HEK293T (cell line): Measurements from ENCODE around the gene LIN52.

ENCODE experiments used
- ARNT ChIP-seq: fragments of 450-650 bp; IDR thresholded peaks from 2 replicates; pipeline ENCODE4 v1.6.1; 2017; ENCODE audit warnings: mild to moderate bottlenecking
- CTBP1 ChIP-seq: fragments of 450-650 bp; IDR thresholded peaks from 2 replicates; pipeline ENCODE4 v1.6.1; 2016; ENCODE audit warnings: borderline replicate concordance
- ELF4 ChIP-seq: fragments of 450-650 bp; IDR thresholded peaks from 2 replicates; pipeline ENCODE4 v1.6.1; 2017; ENCODE audit warnings: antibody characterized with exemption
- FOXA1 ChIP-seq: fragments of 450-650 bp; IDR thresholded peaks from 2 replicates; pipeline ENCODE4 v1.6.1; 2016; ENCODE audit warnings: mild to moderate bottlenecking
- FOXM1 ChIP-seq: fragments of 450-650 bp; IDR thresholded peaks from 2 replicates; pipeline ENCODE4 v1.6.1; 2017; ENCODE audit warnings: mild to moderate bottlenecking, borderline replicate concordance
- L3MBTL2 ChIP-seq: fragments of 450-650 bp; conservative IDR thresholded peaks from 2 replicates; pipeline ENCODE4 v1.6.1; 2016; ENCODE audit warnings: mild to moderate bottlenecking
- SP1 ChIP-seq: fragments of 450-650 bp; IDR thresholded peaks from 2 replicates; pipeline ENCODE4 v1.6.1; 2017
- SUZ12 ChIP-seq: fragments of 450-650 bp; IDR thresholded peaks from 2 replicates; pipeline ENCODE4 v1.6.1; 2016; ENCODE audit warnings: mild to moderate bottlenecking
- TARDBP ChIP-seq: fragments of 450-650 bp; IDR thresholded peaks from 2 replicates; pipeline ENCODE4 v1.6.1; 2016

DNA sequence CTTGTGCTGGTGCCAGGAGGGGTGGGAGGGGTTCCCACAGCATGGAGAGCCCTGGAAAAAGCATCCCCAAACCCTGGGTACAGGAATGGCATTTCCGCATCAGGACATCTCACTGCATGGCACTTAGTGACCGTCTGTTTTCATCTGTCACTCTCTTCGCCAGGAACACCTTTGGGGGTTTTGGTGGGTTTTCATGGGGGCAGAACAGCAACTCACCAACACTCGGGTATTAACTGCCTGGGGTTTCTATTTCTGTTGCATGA, 158.0 kb downstream of the LIN52 start:
- TF ChIP-seq SUZ12 (no peak), ELF4 (no peak), SP1 (no peak), CTBP1 (no peak), FOXA1 (no peak), L3MBTL2 (no peak), FOXM1 (no peak), ARNT (no peak), TARDBP (no peak)
